ENCODE results near the gene TCF20.

DNA sequence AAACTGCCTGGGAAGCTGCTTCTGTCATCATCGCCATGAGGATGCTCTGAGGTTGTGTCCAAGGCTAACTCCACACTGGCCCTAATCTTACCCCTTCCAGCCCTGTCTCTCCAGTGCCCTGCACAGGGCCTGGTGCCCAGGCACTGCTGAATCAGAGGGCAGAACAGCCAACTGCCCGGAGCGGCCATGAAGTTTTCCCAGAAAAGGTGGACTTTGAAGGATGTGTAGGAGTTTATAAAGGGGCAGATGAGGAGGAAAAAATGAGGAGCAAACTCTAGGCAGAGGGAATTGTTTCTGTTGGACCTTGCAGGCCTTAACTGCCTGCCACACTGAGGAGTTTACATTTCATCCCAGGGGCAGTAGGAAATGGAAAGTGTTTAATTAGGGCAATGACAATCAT is 39.4 kb upstream of the TCF20 start:
- TF ChIP-seq, protein P1, sequence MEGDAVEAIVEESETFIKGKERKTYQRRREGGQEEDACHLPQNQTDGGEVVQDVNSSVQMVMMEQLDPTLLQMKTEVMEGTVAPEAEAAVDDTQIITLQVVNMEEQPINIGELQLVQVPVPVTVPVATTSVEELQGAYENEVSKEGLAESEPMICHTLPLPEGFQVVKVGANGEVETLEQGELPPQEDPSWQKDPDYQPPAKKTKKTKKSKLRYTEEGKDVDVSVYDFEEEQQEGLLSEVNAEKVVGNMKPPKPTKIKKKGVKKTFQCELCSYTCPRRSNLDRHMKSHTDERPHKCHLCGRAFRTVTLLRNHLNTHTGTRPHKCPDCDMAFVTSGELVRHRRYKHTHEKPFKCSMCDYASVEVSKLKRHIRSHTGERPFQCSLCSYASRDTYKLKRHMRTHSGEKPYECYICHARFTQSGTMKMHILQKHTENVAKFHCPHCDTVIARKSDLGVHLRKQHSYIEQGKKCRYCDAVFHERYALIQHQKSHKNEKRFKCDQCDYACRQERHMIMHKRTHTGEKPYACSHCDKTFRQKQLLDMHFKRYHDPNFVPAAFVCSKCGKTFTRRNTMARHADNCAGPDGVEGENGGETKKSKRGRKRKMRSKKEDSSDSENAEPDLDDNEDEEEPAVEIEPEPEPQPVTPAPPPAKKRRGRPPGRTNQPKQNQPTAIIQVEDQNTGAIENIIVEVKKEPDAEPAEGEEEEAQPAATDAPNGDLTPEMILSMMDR (IDR thresholded peaks at IDR 0.05): no peak
- TF ChIP-seq POLR2A (IDR thresholded peaks at IDR 0.05) (no peak), POLR2AphosphoS5 (IDR thresholded peaks at IDR 0.05) (no peak), EP300 (IDR thresholded peaks at IDR 0.05) (no peak)

Data from gastroesophageal sphincter (tissue), 3 donors.